GM23248 (cell line): ENCODE measurements around the gene CYB5R2.

Source experiments
- EZH2 ChIP-seq: fragments of 200-600 bp; sonication (generic); IDR thresholded peaks from 2 replicates; pipeline ENCODE4 v1.6.1; 2018; ENCODE audit warnings: antibody characterized with exemption, mild to moderate bottlenecking; ENCODE audit not compliant: insufficient read depth, poor library complexity, severe bottlenecking
- EZH2phosphoT487 ChIP-seq: fragments of 200-600 bp; sonication (generic); IDR thresholded peaks from 2 replicates; pipeline ENCODE4 v1.6.1; 2018; ENCODE audit warnings: antibody characterized with exemption, moderate library complexity, mild to moderate bottlenecking, low read depth; ENCODE audit not compliant: insufficient read depth

DNA sequence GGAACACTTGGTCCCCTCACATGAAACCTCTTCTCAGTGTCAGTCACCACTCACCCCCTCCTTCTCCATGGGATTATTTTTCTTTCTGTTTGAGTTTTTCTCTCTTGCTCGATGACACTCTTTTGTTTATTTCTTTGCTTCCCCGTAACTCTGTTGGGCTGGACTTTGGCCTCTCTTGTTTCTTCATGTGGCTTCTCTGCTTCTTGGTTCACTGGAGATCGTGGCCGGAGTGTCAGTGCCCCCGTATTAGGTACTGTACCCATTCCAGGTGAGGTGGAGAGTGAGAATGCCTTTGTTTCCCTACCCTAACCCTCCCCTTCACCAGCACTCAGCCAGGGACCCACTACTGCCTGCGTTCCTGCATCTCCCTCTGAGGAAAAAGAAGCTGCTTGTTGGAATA lies 32.5 kb downstream of the CYB5R2 start:
- no peak for TF ChIP-seq EZH2
- no peak for TF ChIP-seq EZH2phosphoT487
